Left renal pelvis (tissue), 4 donors: Measurements from ENCODE around the gene CEP57L1. TPM values are rescaled to one million over a fixed set of nuclear protein-coding genes. Genes with fewer than 3 reads are reported as not detected.
"Not testable (repeated sequence)": the region's sequence is repeated elsewhere in the genome, so short reads cannot be mapped to it uniquely, and the experiment has no call there.

Experiments used
- DNase-seq, 4 donors: peaks; one replicate each; pipeline ENCODE4 v3.0.0-alpha.2; 2013; ENCODE audit warnings: low read depth in 4 of 4, low spot score in 3 of 4
- polyA plus RNA-seq, 4 donors: library from polyadenylated mRNA; unstranded; fragments of 120-200 nt; gene quantifications; one replicate each; pipeline ENCODE4 v1.2.1, GENCODE V29; 2013; ENCODE audit not compliant: insufficient read length in 4 of 4

Gene CEP57L1
- polyA plus RNA-seq, 4 donors, result 22.1 to 32.1 (median 24.0) TPM

GRCh38 chr6:109104512-109104911 is 9.2 kb downstream of the CEP57L1 start:
- no peak for DNase-seq

GRCh38 chr6:109105681-109106080 is 10.4 kb downstream of the CEP57L1 start:
- DNase-seq, result no peak

DNA sequence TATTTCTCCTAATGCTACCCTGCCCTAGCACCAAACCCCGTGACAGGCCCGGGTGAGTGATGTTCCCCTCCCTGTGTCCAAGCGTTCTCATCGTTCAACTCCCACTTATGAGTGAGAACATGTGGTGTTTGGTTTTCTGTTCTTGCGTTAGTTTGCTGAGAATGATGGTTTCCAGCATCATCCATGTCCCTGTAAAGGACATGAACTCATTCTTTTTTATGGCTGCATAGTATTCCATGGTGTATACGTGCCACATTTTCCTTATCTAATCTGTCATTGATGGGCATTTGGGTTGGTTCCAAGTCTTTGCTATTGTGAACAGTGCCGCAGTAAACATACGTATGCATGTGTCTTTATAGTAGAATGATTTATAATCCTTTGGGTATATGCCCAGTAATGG is 14.4 kb downstream of the CEP57L1 start:
- DNase-seq, result not testable (repeated sequence)

- not testable (repeated sequence) for DNase-seq
Measured at GRCh38 chr6:109112663-109113062, 17.4 kb downstream of the CEP57L1 start.

GRCh38 chr6:109117346-109118035 is 22.2 kb downstream of the CEP57L1 start:
- DNase-seq, result no peak

GRCh38 chr6:109118337-109118736 is 23.0 kb downstream of the CEP57L1 start:
- DNase-seq, result no peak

GRCh38 chr6:109118871-109119354 is 23.6 kb downstream of the CEP57L1 start:
- no peak for DNase-seq

DNA sequence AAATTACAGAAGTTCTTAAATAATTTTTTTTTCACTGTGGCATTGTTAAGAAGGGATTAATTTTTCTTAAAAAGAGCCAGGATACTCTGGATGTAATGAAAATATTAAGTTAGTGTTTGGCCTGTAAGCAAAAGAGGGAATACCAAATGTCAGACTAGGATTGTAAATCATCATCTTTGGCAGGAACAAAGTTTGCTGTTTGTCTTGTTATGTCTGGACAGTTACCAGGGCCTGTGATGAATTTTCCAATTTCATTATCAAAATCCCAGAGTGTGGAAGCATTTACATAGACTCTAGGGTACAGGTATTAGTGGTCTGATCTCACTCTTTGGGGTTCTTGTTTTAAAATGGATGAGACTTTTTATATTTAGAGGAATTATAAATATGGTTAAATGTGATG is 26.1 kb downstream of the CEP57L1 start:
- DNase-seq, result no peak

DNA sequence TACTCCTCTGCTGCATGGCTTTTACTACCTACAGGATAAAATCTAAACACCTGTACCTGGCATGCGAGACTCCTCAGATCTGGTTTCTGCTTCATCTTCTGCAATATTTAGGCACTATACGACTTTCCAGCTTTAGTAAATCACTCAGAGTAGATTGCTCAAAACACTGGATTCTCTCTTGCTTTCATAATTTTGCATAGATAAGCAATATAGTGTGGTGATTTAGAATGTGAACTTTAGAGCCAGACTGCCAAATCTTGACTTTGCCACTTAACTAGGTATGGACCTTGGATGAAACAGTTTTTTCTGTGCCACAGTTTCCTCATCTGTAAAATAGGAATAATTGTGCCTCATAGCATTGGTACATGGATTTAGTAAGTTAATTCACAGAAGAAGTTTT is 28.9 kb downstream of the CEP57L1 start:
- no peak for DNase-seq

DNA sequence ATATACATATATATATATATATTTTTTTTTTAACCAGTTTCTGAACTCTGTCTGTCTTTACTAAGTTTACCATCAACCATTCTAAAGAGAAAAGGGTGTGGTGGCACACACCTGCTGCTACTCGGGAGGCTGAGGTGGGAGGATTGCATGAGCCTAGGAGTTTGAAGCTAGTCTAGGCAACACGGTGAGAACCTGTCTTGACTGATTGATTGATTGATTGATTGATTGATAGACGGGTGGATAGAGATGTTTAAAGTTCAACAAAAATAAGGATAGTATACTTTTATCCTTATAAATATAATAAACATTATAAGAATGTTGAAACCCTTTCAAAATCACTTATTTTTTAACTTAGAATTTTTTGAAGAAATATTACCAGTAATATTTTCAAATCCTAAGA is 30.2 kb downstream of the CEP57L1 start:
- no peak for DNase-seq

DNA sequence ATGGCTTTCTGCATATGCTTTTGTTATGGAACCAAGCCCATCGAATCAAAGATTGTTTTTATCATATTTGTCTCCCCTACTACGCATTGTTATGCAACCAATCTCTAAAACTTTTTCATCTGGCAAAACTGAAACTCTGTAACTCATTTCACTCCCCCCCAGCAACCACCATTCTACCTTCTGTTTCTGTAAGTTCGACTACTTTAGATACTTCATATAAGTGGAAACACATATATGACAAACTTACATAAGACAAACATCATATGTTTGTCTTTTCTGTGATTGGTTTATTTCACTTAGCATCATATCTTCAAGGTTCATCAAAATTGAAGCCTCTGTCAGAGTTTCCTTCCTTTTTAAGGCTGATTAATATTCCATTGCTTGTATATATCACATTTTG is 34.8 kb downstream of the CEP57L1 start:
- no peak for DNase-seq

GRCh38 chr6:109135600-109135999 is 40.3 kb downstream of the CEP57L1 start:
- not testable (repeated sequence) for DNase-seq

DNA sequence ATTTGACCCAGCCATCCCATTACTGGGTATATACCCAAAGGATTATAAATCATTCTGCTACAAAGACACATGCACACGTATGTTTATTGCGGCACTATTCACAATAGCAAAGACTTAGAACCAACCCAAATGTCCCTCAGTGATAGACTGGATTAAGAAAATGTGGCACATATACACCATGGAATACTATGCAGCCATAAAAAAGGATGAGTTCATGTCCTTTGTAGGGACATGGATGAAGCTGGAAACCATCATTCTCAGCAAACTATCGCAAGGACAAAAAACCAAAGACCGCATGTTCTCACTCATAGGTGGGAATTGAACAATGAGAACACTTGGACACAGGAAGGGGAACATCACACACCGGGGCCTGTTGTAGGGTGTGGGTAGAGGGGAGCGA is 40.7 kb downstream of the CEP57L1 start:
- DNase-seq, result not testable (repeated sequence)

GRCh38 chr6:109136530-109136929 is 41.2 kb downstream of the CEP57L1 start:
- DNase-seq, result not testable (repeated sequence)

DNA sequence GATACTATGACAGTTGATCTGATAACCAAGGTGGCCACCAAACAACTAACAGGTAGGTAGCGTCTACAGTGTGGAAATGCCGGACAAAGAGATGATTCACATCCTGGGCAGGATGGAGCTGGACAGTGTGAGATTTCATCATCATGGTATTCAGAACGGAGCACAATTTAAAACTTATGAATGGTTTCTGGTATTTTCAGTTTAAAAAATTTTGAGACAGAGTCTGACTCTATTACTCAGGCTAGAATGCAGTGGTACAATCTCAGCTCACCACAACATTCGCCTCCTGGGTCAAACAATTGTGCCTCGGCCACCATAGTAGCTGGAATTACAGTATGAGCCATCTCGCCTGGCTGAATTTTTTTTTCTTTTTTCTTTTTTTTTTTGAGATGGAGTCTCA is 43.8 kb downstream of the CEP57L1 start:
- no peak for DNase-seq

DNA sequence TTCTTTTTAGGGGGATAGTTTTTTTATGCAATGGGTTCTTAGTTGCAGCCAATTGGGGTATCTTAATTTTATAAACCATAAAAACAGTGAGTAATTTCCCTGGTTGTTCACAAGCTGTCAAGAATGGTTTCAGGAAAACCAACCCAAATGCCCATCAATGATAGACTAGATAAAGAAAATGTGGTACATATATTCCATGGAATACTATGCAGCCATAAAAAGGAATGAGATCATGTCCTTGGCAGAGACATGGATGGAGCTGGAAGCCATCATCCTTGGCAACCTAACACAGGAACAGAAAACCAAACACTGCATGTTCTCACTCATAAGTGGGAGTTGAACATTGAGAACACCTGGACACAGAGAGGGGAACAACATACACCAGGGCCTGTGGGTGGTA is 46.8 kb downstream of the CEP57L1 start:
- DNase-seq, result not testable (repeated sequence)

DNA sequence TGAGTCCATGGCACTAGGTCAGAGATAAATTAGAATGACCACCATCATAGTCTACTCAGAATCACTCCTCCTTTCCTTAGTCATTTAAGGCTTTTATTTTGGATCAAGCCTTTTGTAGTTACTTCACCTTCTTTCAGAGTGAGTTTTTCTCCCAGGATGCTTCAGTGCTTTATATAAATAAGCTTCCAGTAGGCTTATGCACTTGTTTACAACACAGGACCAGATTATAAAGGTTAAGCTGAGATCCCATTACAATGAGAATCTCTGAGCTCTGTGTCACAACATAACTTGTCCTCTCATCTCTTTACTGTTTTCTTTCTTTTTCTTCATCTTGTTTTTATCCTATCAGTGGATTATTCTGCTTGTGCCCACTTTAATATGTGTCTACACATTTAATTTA is 47.9 kb downstream of the CEP57L1 start:
- DNase-seq, result no peak

- DNase-seq, result not testable (repeated sequence)
Measured at GRCh38 chr6:109148251-109148650, 52.9 kb downstream of the CEP57L1 start.

DNA sequence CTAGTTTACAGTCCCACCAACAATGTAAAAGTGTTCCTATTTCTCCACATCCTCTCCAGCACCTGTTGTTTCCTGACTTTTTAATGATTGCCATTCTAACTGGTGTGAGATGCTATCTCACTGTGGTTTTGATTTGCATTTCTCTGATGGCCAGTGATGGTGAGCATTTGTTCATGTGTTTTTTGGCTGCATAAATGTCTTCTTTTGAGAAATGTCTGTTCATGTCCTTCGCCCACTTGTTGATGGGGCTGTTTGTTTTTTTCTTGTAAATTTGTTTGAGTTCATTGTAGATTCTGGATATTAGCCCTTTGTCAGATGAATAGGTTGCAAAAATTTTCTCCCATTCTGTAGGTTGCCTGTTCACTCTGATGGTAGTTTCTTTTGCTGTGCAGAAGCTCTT is 53.4 kb downstream of the CEP57L1 start:
- DNase-seq, result not testable (repeated sequence)

DNA sequence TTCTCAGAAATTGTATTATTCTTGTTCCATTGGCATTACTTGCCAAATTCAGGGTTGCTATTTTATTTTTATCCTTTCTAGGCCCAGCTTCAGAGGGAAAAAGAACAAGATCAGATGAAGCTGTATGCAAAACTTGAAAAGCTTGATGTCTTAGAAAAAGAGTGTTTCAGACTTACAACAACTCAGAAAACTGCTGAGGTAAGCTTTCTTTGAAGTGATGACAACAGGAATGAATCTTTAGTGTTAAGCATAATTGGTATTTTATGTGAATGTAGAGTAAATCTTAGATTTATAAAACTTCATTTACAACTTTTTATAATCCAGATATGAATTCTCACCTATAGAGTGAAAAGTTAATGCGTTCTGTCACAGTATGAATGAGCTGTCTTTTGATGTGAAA is 58.4 kb downstream of the CEP57L1 start:
- DNase-seq, result no peak

DNA sequence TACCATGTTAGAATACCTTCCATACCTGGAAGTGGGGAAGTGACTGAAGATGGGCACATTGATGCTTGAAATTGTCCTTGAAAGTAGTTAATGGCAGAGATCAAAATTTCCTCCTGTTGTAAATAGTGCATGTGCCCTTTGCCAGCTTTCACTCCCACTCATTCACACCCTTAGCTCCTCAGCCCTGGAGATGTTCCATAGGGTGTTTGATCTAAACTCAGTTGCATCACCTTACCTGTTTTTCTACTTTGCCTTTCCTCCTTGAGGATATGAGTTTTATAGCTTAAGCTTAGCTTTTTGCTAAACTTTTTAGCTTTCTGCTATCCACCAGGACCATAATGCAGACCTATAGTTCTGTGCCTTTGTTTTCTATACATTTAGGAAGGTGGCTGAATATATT is 69.0 kb downstream of the CEP57L1 start:
- no peak for DNase-seq

- peak in 3 of 4 donors; percentile 31 to 55 (median 31) for DNase-seq
Measured at GRCh38 chr6:109165392-109165974, 70.2 kb downstream of the CEP57L1 start.
